K562 (cell line): ENCODE measurements around the gene BAIAP2.

Experiments used
- GABPA ChIP-seq: fragments of 200-800 bp; sonication (Bioruptor generic); conservative IDR thresholded peaks from 2 replicates; pipeline ENCODE4 v1.6.1; 2016; ENCODE audit warnings: low read depth, missing genetic modification characterization, missing compliant biosample characterization
- HNRNPL ChIP-seq: fragments of 200-400 bp; formaldehyde crosslinking; IDR thresholded peaks from 2 replicates; pipeline ENCODE4 v1.6.1; 2017; ENCODE audit warnings: low read depth, mild to moderate bottlenecking, low read length
- NFRKB ChIP-seq: fragments of 450-650 bp; IDR thresholded peaks from 2 replicates; pipeline ENCODE4 v1.6.1; 2016; ENCODE audit warnings: low read depth
- POLR2A ChIP-seq: fragments of 450-650 bp; conservative IDR thresholded peaks from 2 replicates; pipeline ENCODE4 v1.6.1; 2016
- SNIP1 ChIP-seq: fragments of 450-650 bp; IDR thresholded peaks from 2 replicates; pipeline ENCODE4 v1.7.1; 2017; ENCODE audit warnings: low read depth, mild to moderate bottlenecking
- STAG1 ChIP-seq: sonication (generic); formaldehyde crosslinking; IDR thresholded peaks from 2 replicates; pipeline ENCODE4 v1.5.0; 2020; ENCODE audit warnings: missing genetic modification reagents, borderline replicate concordance
- ZNF766 ChIP-seq: fragments of 200-800 bp; sonication (Bioruptor generic); conservative IDR thresholded peaks from 2 replicates; pipeline ENCODE4 v1.6.1; 2016; ENCODE audit warnings: missing genetic modification characterization, missing compliant biosample characterization

- no peak for TF ChIP-seq SNIP1
- TF ChIP-seq STAG1 (CRISPR knock-in tag): no peak
- TF ChIP-seq ZNF766 (CRISPR knock-in tag): no peak
- TF ChIP-seq HNRNPL: no peak
- TF ChIP-seq NFRKB: no peak
- no peak for TF ChIP-seq GABPA (tag)
- no peak for TF ChIP-seq POLR2A
These were observed 104.5 kb downstream of the BAIAP2 start for GRCh38 chr17:81139428-81139827.
